Neural progenitor cell (in vitro differentiated cells): ENCODE results near the gene NUP88. TPM values are rescaled to one million over a fixed set of nuclear protein-coding genes. Genes with fewer than 3 reads are reported as not detected.

Experiments
- DNase-seq: peaks from one replicate; pipeline ENCODE4 v3.0.0-alpha.2; 2016; ENCODE audit warnings: low spot score
- H2AFZ ChIP-seq: fragments of 200-600 bp; sonication (generic); replicated peaks from 2 replicates; pipeline ENCODE4 v1.6.1; 2016; ENCODE audit warnings: antibody characterized with exemption
- H3F3A ChIP-seq: fragments of 200-600 bp; sonication (generic); 2 replicates; pipeline ENCODE4 v1.6.1; 2016; ENCODE audit warnings: antibody characterized with exemption, low read depth
- H3K27ac ChIP-seq: fragments of 200-600 bp; sonication (generic); 2 replicates; pipeline ENCODE4 v1.5.1; 2016; ENCODE audit warnings: mild to moderate bottlenecking
- H3K27me3 ChIP-seq: fragments of 200-600 bp; sonication (generic); 2 replicates; pipeline ENCODE4 v1.6.1; 2016; ENCODE audit warnings: mild to moderate bottlenecking, moderate library complexity
- H3K36me3 ChIP-seq: fragments of 200-600 bp; sonication (generic); 2 replicates; pipeline ENCODE4 v1.5.1; 2016
- H3K4me1 ChIP-seq: fragments of 200-600 bp; sonication (generic); 2 replicates; pipeline ENCODE4 v1.6.1; 2016; ENCODE audit warnings: mixed run types
- H3K4me2 ChIP-seq: fragments of 200-600 bp; sonication (generic); 2 replicates; pipeline ENCODE4 v1.6.1; 2016
- H3K4me3 ChIP-seq: fragments of 200-600 bp; sonication (generic); 2 replicates; pipeline ENCODE4 v1.5.1; 2016
- H3K79me2 ChIP-seq: fragments of 200-600 bp; sonication (generic); 2 replicates; pipeline ENCODE4 v1.6.1; 2016; ENCODE audit warnings: low read depth
- H3K9ac ChIP-seq: fragments of 200-600 bp; sonication (generic); 2 replicates; pipeline ENCODE4 v1.6.1; 2016
- H3K9me3 ChIP-seq: fragments of 200-600 bp; sonication (generic); 2 replicates; pipeline ENCODE4 v1.5.1; 2016; ENCODE audit warnings: low read depth
- H4K20me1 ChIP-seq: fragments of 200-600 bp; sonication (generic); 2 replicates; pipeline ENCODE4 v1.6.1; 2016; ENCODE audit warnings: low read depth
- H3K27ac Mint-ChIP-seq: 3 replicates; pipeline ENCODE4 v1.8.0; 2021; ENCODE audit warnings: mixed read lengths
- H3K27me3 Mint-ChIP-seq: 2 replicates; pipeline ENCODE4 v1.8.0; 2022; ENCODE audit warnings: low read depth, mild to moderate bottlenecking, inconsistent platforms, moderate library complexity, mixed read lengths; ENCODE audit not compliant: insufficient read depth
- H3K36me3 Mint-ChIP-seq: 3 replicates; pipeline ENCODE4 v1.8.0; 2021; ENCODE audit warnings: mixed read lengths
- H3K4me1 Mint-ChIP-seq: 3 replicates; pipeline ENCODE4 v1.8.0; 2021; ENCODE audit warnings: mixed read lengths
- H3K4me3 Mint-ChIP-seq: 3 replicates; pipeline ENCODE4 v1.8.0; 2021; ENCODE audit warnings: mild to moderate bottlenecking, moderate library complexity, mixed read lengths
- H3K9me3 Mint-ChIP-seq: 3 replicates; pipeline ENCODE4 v1.8.0; 2020; ENCODE audit warnings: mixed read lengths
- CTCF ChIP-seq: fragments of 200-600 bp; sonication (generic); IDR thresholded peaks from 2 replicates; pipeline ENCODE4 v1.5.1; 2017; ENCODE audit warnings: antibody characterized with exemption, mild to moderate bottlenecking
- EZH2 ChIP-seq: fragments of 200-600 bp; sonication (generic); IDR thresholded peaks from 2 replicates; pipeline ENCODE4 v1.6.1; 2017; ENCODE audit warnings: antibody characterized with exemption, mild to moderate bottlenecking, moderate library complexity
- EZH2phosphoT487 ChIP-seq: fragments of 200-600 bp; sonication (generic); IDR thresholded peaks from 2 replicates; pipeline ENCODE4 v1.6.1; 2017; ENCODE audit warnings: antibody characterized with exemption
- total RNA-seq: library from RNA; depleted of rRNA; stranded (reverse); fragments of >200 nt; gene quantifications from 2 replicates; pipeline ENCODE4 v1.2.3, GENCODE V29; 2015; ENCODE audit warnings: low replicate concordance

NUP88 gene
- total RNA-seq, 1 donor from 2014 or later: 135 TPM

- Histone ChIP-seq H3K9me3 (no peaks in the 10 kb centered on the region), H3K36me3 (peaks cover 29% of the 10 kb centered on the region), H3K4me1 (no peaks in the 10 kb centered on the region), H3K27me3 (no peaks in the 10 kb centered on the region), H3K4me3 (no peak overlapping the region), H2AFZ (no peak overlapping the region), H3F3A (peaks cover 16% of the 10 kb centered on the region), H4K20me1 (no peaks in the 10 kb centered on the region), H3K9ac (no peak overlapping the region), H3K27ac (no peak overlapping the region), H3K79me2 (no peaks in the 10 kb centered on the region), H3K4me2 (no peak overlapping the region)
- Mint-ChIP-seq H3K27ac (no peak overlapping the region), H3K4me3 (no peak overlapping the region), H3K4me1 (no peaks in the 10 kb centered on the region), H3K27me3 (peaks cover 2% of the 10 kb centered on the region), H3K36me3 (peaks cover 42% of the 10 kb centered on the region), H3K9me3 (no peaks in the 10 kb centered on the region)
- no peak for DNase-seq
- no peak for TF ChIP-seq EZH2phosphoT487
- TF ChIP-seq CTCF: no peak
- TF ChIP-seq EZH2: no peak
Observed at GRCh38 chr17:5381542-5381941, 37.9 kb downstream of the NUP88 start.

- H3K4me3 ChIP-seq: no peak overlapping the region
- peaks cover 40% of the 10 kb centered on the region for H3K36me3 Mint-ChIP-seq
- H3K4me1 ChIP-seq: no peaks in the 10 kb centered on the region
- no peak overlapping the region for H3K4me3 Mint-ChIP-seq
- no peak overlapping the region for H3K4me2 ChIP-seq
- H3K9me3 ChIP-seq: no peaks in the 10 kb centered on the region
- peak overlapping the region; percentile 46 for H3K27ac ChIP-seq
- H3K27ac Mint-ChIP-seq: no peak overlapping the region
- no peak overlapping the region for H2AFZ ChIP-seq
- H4K20me1 ChIP-seq: no peaks in the 10 kb centered on the region
- peaks cover 16% of the 10 kb centered on the region for H3F3A ChIP-seq
- H3K4me1 Mint-ChIP-seq: no peaks in the 10 kb centered on the region
- DNase-seq: no peak
- no peaks in the 10 kb centered on the region for H3K9me3 Mint-ChIP-seq
- H3K36me3 ChIP-seq: peaks cover 25% of the 10 kb centered on the region
- H3K9ac ChIP-seq: no peak overlapping the region
- no peaks in the 10 kb centered on the region for H3K79me2 ChIP-seq
- TF ChIP-seq EZH2 (no peak), CTCF (no peak), EZH2phosphoT487 (no peak)
- peaks cover 2% of the 10 kb centered on the region for H3K27me3 Mint-ChIP-seq
- H3K27me3 ChIP-seq: no peaks in the 10 kb centered on the region
Observed at GRCh38 chr17:5380491-5381135, 38.8 kb downstream of the NUP88 start.

GRCh38 chr17:5379351-5380107 is 39.9 kb downstream of the NUP88 start:
- Histone ChIP-seq H3F3A (peaks cover 16% of the 10 kb centered on the region), H2AFZ (no peak overlapping the region), H4K20me1 (no peaks in the 10 kb centered on the region), H3K9ac (no peak overlapping the region), H3K9me3 (no peaks in the 10 kb centered on the region), H3K27ac (no peak overlapping the region), H3K4me3 (no peak overlapping the region), H3K36me3 (peaks cover 19% of the 10 kb centered on the region), H3K4me2 (no peak overlapping the region), H3K27me3 (no peaks in the 10 kb centered on the region), H3K4me1 (no peaks in the 10 kb centered on the region), H3K79me2 (no peaks in the 10 kb centered on the region)
- no peak for DNase-seq
- TF ChIP-seq CTCF (no peak), EZH2phosphoT487 (no peak), EZH2 (no peak)
- Mint-ChIP-seq H3K4me3 (no peak overlapping the region), H3K27ac (peak overlapping the region; percentile 6), H3K27me3 (peaks cover 2% of the 10 kb centered on the region), H3K9me3 (no peaks in the 10 kb centered on the region), H3K4me1 (no peaks in the 10 kb centered on the region), H3K36me3 (peaks cover 38% of the 10 kb centered on the region)
